Measurements from ENCODE around the gene RASAL1. TPM values are rescaled to one million over a fixed set of nuclear protein-coding genes. Genes with fewer than 3 reads are reported as not detected.

RASAL1 gene
- total and polyA plus RNA-seq, 2 experiments from 2014 or later, result 2.7 to 8.2 TPM

DNA sequence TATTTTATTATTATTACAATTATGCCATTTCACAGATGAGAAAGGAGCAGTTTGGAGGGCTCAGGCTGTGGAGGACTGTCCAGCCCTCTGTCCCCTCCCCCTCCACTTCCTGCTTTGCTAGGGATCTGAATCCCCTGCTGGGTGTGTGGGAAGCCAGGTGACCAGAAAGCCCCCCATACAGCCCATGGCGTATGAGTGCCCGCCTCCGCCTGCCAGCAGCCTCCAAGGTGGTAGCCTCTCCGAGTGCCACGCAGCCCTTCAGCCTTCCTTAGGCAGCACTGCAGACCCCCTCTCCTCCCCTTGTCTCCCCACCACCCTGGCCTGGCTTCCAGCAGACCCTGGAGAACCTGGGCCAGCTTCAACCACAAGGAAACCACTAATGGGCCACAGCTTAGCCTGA, 66.4 kb downstream of the RASAL1 start:
- Histone ChIP-seq H2AFZ (no peak overlapping the region), H4K20me1 (replicated peaks; ENCODE audit: insufficient read depth) (no peaks in the 10 kb centered on the region; the same call in 1 of the 2 replicates), H3K27me3 (ENCODE audit: insufficient read depth) (0 out of 2 replicates have a peak, but pooled peaks cover 2% of the 10 kb centered on the region), H3K27ac (ENCODE audit: low read depth) (no peak overlapping the region), H3K4me1 (ENCODE audit: insufficient read depth) (peaks cover 13% of the 10 kb centered on the region; the same call in 1 of the 2 replicates), H3K36me3 (ENCODE audit: insufficient read depth) (no peaks in the 10 kb centered on the region), H3K4me2 (no peak overlapping the region), H3K79me2 (replicated peaks; ENCODE audit: insufficient read depth) (no peaks in the 10 kb centered on the region), H3K4me3 (no peak overlapping the region), H3F3A (replicated peaks; ENCODE audit: low read depth) (no peaks in the 10 kb centered on the region), H3K9me2 (ENCODE audit: insufficient read depth) (no peaks in the 10 kb centered on the region)
- H3K27me3 Mint-ChIP-seq (ENCODE audit: insufficient read depth, low read depth, poor library complexity), result peaks cover 10% of the 10 kb centered on the region
- H3K27ac Mint-ChIP-seq, result no peak overlapping the region
- no peaks in the 10 kb centered on the region for H3K36me3 Mint-ChIP-seq (ENCODE audit: low read depth)
- peaks cover 44% of the 10 kb centered on the region for H3K4me1 Mint-ChIP-seq
- TF ChIP-seq EZH2 (IDR thresholded peaks at IDR 0.05; ENCODE audit: low read depth, unreplicated experiment) (no peak), CREB1 (CRISPR knock-in tag; IDR thresholded peaks at IDR 0.05; ENCODE audit: low read depth) (no peak), REST (IDR thresholded peaks at IDR 0.05; ENCODE audit: unreplicated experiment) (no peak), ZNF331 (CRISPR knock-in tag; IDR thresholded peaks at IDR 0.05; ENCODE audit: low read depth) (no peak), ZNF114 (CRISPR knock-in tag; IDR thresholded peaks at IDR 0.05) (no peak), EZH2phosphoT487 (IDR thresholded peaks at IDR 0.05; ENCODE audit: unreplicated experiment) (no peak), STAT1 (IDR thresholded peaks at IDR 0.05; ENCODE audit: unreplicated experiment) (no peak), ZNF462 (CRISPR knock-in tag; IDR thresholded peaks at IDR 0.05) (no peak)
- DNase-seq (ENCODE audit: low spot score) (no peak), ATAC-seq (no peak)
- H3K9me3 Mint-ChIP-seq, result no peaks in the 10 kb centered on the region
- no peak overlapping the region for H3K4me3 Mint-ChIP-seq

Data from GM23338 (cell line).